A549 (cell line): ENCODE results near the gene SHANK1.

Source experiments
- CTCF ChIP-seq: fragments of >200 bp; sonication (Bioruptor Twin); formaldehyde crosslinking; IDR thresholded peaks from 3 replicates; pipeline ENCODE4 v1.5.1; 2016
- KDM1A ChIP-seq: fragments of 200-600 bp; sonication (generic); IDR thresholded peaks from 2 replicates; pipeline ENCODE4 v1.6.1; 2016; ENCODE audit warnings: low read depth, mild to moderate bottlenecking
- MAZ ChIP-seq: fragments of 150-350 bp; IDR thresholded peaks from 2 replicates; pipeline ENCODE4 v1.6.1; 2014; ENCODE audit warnings: antibody characterized with exemption, low read depth, low read length, borderline replicate concordance
- MYC ChIP-seq: IDR thresholded peaks from 2 replicates; pipeline ENCODE4 v1.6.1; 2012; ENCODE audit warnings: mild to moderate bottlenecking, inconsistent platforms, low read length, improper control_type of control experiment, borderline replicate concordance
- POLR2A ChIP-seq: IDR thresholded peaks from 2 replicates; pipeline ENCODE4 v1.6.1; 2012; ENCODE audit warnings: mild to moderate bottlenecking, low read length
- POLR2AphosphoS2 ChIP-seq: conservative IDR thresholded peaks from 2 replicates; pipeline ENCODE4 v1.6.1; 2012; ENCODE audit warnings: low read length, improper control_type of control experiment, inconsistent platforms
- REST ChIP-seq: fragments of 200-600 bp; sonication (generic); IDR thresholded peaks from 2 replicates; pipeline ENCODE4 v1.6.1; 2016; ENCODE audit warnings: antibody characterized with exemption, mild to moderate bottlenecking, moderate library complexity
- SMC3 ChIP-seq: fragments of >200 bp; sonication (Bioruptor Twin); formaldehyde crosslinking; IDR thresholded peaks from 3 replicates; pipeline ENCODE4 v1.6.1; 2018; ENCODE audit warnings: inconsistent platforms
- TF ChIP-seq, protein P1 (sequence below): fragments of 450-650 bp; IDR thresholded peaks from 2 replicates; pipeline ENCODE4 v1.6.1; 2014; ENCODE audit warnings: antibody characterized with exemption
- TF ChIP-seq, protein P2 (sequence below): fragments of >200 bp; sonication (Bioruptor Twin); formaldehyde crosslinking; IDR thresholded peaks from 3 replicates; pipeline ENCODE4 v1.6.1; 2016

GRCh38 chr19:50676625-50677197, 42.9 kb downstream of the SHANK1 start:
- TF ChIP-seq POLR2A (no peak), CTCF (no peak), SMC3 (no peak), REST (no peak), MYC (no peak), KDM1A (no peak), MAZ (no peak), POLR2AphosphoS2 (no peak)
- TF ChIP-seq, protein P1, sequence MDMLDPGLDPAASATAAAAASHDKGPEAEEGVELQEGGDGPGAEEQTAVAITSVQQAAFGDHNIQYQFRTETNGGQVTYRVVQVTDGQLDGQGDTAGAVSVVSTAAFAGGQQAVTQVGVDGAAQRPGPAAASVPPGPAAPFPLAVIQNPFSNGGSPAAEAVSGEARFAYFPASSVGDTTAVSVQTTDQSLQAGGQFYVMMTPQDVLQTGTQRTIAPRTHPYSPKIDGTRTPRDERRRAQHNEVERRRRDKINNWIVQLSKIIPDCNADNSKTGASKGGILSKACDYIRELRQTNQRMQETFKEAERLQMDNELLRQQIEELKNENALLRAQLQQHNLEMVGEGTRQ = no peak
- TF ChIP-seq, protein P2, sequence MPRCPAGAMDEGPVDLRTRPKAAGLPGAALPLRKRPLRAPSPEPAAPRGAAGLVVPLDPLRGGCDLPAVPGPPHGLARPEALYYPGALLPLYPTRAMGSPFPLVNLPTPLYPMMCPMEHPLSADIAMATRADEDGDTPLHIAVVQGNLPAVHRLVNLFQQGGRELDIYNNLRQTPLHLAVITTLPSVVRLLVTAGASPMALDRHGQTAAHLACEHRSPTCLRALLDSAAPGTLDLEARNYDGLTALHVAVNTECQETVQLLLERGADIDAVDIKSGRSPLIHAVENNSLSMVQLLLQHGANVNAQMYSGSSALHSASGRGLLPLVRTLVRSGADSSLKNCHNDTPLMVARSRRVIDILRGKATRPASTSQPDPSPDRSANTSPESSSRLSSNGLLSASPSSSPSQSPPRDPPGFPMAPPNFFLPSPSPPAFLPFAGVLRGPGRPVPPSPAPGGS = no peak
